ENCODE measurements around the gene PTP4A2.

DNA sequence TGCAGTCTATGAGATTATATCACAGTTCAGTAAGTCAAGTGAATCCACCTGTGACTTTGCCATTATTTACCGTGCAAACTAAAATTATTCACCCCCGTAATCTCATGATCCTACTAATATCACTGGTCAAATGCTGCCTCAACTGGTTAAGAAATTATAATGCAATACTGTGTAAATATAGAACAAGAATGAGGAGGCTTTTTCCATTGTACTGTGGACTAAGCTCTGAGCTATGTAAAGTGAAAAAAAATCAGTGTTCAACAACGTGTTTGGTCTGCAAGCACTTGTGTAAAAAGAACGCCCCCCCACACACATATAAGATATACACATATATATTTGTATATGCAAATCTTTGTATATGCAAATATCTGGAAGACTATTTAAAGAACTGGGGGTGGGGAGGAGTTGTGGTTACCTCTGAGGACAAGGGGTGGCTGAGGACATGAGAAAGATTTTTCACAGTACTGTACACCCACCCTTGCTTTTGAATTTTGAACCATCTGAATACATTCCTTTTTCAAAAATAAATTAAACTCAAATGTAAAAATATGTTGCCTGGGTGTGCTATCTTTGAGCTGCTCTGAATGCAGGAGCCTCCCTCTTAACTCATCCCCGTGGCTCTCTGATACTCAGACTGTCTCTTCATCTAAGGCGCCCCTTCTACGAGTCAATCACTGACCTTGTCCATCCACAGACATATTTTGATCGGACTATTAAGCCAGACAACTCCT is 57.0 kb downstream of the PTP4A2 start:
- TF ChIP-seq, protein P1, sequence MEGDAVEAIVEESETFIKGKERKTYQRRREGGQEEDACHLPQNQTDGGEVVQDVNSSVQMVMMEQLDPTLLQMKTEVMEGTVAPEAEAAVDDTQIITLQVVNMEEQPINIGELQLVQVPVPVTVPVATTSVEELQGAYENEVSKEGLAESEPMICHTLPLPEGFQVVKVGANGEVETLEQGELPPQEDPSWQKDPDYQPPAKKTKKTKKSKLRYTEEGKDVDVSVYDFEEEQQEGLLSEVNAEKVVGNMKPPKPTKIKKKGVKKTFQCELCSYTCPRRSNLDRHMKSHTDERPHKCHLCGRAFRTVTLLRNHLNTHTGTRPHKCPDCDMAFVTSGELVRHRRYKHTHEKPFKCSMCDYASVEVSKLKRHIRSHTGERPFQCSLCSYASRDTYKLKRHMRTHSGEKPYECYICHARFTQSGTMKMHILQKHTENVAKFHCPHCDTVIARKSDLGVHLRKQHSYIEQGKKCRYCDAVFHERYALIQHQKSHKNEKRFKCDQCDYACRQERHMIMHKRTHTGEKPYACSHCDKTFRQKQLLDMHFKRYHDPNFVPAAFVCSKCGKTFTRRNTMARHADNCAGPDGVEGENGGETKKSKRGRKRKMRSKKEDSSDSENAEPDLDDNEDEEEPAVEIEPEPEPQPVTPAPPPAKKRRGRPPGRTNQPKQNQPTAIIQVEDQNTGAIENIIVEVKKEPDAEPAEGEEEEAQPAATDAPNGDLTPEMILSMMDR (IDR thresholded peaks at IDR 0.05; ENCODE audit: borderline replicate concordance, extremely low read depth, low read length, poor library complexity, severe bottlenecking), result no peak
- TF ChIP-seq EZH2 (IDR thresholded peaks at IDR 0.05; ENCODE audit: borderline replicate concordance, low read depth, low read length, severe bottlenecking), result no peak

Data from DND-41 (cell line).